ENCODE data around the gene SPRED2.

SPRED2 gene, protein sequence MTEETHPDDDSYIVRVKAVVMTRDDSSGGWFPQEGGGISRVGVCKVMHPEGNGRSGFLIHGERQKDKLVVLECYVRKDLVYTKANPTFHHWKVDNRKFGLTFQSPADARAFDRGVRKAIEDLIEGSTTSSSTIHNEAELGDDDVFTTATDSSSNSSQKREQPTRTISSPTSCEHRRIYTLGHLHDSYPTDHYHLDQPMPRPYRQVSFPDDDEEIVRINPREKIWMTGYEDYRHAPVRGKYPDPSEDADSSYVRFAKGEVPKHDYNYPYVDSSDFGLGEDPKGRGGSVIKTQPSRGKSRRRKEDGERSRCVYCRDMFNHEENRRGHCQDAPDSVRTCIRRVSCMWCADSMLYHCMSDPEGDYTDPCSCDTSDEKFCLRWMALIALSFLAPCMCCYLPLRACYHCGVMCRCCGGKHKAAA

DNA sequence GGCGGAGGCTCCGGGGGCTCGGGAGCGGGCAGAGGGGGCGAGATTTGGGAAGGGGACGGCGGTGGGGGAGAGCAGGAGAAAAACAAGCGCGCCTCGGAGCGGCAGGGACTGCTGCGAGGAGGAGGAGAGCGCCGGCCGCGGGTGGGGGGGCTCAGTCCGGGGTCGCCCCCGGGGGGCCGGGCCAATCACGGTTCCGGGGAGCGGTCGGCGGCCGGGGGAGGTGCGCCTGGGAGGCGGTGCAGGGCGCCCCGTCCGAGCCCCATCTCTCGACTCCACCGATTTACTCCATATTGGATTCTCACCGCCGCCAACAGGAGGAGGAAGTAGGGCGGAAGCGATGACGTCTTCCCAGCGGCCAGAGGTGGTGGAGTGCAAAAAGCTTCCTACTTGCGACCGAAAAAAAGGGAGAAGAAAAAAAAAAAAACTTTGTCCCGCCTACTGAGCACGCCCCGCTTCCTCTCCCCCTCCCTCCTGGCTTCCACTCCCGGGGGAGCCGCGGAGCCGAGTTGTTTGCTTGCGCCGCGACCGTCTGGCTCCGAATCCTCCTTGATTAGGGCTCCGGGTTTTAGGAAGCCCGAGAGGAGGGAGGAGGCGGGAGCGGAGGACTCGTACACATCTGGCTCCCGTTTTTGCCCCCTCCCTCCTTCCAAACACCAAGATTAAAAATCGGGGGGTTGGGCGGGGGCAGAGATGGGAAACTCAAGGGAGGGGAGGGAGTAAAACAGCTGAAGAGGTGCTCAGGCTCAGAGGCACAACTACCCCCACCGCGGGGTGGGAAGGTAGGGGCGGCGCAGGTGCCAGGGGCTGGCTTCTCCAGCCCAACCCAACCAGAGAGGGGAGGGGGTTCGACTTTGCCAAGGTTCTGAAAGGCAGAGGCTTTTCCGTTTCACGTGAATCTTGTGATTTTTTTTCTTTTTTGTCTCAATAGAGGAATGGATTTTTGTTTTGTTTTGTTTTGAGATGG, at the start of gene SPRED2:
Gene SPRED2, minus strand, starts transcription at position 373 of the 964 bp plus-strand sequence. CDS start 612 bp downstream, outside the sequence.
- DNase-seq: peak; percentile 33

DNA sequence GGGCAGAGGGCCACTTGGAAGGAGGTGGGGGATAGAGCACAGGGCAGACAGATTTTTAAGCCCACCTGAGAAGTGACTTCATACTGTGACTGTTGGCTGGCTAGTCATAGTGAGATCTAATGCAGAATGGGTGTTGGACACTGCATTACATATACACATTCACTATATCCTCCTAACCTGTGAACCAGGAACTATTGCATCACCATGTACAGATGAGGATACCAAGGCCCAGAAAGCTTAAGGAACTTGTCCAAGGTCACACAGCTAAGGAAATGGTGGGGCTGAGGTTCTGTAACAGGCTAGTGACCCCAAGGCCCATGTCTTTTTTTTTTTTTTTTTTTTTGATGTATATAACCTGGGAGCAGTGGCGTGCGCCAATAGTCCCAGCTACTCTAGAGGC, 49.6 kb upstream of the SPRED2 start:
- no peak for DNase-seq

DNA sequence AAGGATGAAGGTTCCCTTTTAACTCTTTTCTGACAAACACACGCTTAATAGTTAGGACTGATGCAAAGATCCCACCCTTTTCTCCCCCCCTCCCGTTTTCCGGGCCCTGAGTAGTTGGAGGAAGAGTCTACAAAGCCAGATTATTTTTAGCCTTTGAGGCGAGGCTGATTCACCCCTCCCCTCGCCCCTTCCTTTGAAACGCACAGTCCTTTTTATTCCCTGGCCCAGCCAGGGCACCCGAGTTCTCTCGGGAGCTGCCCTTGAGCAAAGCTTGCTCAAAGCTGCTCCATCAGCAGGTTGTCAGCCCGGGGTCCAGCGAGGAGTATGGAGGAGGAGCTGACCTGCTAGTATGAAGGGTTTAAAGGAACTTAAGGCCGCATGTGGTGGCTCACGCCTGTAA, 47.1 kb upstream of the SPRED2 start:
- DNase-seq: no peak

DNA sequence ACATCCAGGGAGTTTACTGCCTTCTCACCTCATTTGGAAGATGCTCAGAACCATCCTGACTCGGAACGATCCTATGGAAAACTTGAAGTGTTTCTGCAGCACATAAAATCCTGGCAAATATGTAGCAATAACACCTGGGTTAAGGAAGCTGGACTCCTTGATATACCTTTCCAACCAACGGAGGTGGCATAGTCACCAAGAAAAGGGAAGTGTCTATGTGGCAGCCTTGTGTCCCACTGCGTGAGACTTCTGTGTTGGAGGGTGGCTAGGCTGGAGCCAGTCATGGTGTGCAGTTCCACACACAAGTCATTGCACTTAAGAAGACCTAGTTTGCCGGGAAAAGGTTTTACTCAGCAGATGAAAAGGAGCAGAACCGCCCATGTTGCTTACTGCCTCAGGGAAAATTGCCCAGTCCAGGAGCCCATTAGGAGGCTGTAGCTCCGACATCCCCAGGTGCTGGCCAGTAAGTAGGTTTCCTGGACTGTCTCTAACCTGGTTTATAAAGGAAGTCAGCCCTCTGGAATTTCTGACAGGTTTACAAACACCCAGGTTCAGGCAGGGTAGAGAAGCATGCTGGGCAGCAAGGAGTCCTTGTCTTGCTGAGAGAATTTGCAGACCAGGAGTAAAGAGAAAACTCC, 46.2 kb upstream of the SPRED2 start:
- no peak for DNase-seq

DNA sequence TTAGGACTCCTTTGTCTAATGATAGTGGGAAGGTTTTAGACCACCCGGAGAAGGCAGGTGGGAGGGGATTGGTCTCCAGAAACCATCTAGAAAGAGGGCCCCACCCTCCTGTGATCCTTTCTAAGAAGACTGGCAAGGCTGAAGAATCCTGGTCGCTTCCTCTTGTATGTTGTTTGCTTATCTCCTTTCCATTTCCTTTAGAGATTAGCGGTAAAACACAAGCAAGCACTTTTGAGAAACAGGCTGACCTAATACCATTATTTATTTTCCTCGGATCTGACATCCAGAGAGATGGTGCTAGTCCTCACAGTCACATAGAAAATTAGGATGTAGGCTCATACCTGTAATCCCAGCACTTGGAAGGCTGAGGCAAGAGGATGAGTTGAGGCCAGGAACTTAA, 45.2 kb upstream of the SPRED2 start:
- no peak for DNase-seq

DNA sequence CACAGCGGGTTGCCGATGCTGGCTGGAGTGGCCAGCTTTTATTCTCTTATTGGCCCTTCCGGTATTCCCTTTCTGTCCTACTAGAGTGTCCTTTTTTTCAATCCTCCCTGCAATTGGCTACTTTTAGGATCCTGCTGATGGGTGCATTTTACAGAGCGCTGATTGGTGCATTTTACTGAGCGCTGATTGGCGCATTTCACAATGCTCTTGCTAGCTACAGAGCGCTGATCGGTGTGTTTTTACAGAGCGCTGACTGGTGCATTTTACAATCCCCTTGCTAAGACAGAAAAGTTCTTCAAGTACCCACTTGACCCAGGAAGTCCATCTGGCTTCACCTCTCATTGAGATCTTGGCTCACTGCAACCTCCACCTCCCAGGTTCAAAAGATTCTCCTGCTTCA, 44.4 kb upstream of the SPRED2 start:
- DNase-seq: no peak

DNA sequence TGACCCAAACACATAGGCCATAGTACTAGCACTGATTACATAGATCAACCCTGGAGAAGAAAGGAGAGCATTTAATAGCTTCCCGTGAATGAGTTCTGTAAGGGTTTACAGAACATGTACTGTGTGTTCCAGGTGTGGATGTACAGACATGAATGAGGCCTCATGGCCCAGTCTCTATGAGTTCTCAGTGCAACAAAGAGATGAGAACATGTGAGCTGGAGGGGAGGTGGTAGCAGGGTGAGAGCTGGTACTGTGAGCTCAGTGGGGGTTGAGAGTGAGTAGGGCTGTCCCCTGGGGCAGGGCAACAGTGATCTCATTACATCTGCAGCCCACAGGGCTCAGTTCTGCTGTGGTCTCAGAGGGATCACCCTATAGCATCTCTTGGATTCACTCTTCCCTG, 42.6 kb upstream of the SPRED2 start:
- DNase-seq: no peak

DNA sequence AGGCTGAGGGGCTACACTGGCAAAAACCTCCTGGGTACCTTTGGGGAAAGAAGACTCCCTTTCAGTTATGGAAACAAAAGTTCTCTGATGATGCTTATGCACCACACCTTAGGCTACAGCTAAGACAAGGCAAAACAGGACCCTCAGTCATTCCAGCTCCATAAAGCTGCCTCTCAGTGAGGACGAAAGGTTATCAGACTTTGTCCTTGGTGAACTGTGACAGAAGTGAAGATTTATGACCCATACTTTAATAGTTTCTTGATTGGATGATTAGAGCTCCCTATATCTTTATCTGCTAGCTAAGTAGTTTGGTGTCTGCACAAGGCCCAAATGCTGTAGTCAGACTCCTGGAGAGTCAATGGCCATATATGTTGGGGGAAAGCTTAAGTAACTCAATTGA, 40.6 kb upstream of the SPRED2 start:
- no peak for DNase-seq

DNA sequence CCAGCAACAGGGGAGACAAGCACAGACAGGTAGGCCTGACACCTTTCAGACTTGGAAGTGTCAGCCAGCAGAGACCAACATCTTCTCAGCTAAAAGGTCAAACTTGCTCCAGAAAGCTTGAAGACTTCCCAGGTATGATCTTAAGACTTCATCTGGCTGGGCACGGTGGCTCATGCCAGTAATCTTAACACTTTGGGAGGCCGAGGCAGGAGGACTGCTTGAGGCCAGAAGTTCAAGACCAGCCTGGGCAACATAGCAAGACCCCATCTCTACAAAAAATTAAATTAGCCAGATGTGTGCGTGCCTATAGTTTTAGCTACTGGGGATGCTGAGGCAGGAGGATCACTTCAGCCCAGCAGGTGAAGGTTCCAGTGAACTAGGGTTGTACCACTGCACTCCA, 39.0 kb upstream of the SPRED2 start:
- DNase-seq: no peak

DNA sequence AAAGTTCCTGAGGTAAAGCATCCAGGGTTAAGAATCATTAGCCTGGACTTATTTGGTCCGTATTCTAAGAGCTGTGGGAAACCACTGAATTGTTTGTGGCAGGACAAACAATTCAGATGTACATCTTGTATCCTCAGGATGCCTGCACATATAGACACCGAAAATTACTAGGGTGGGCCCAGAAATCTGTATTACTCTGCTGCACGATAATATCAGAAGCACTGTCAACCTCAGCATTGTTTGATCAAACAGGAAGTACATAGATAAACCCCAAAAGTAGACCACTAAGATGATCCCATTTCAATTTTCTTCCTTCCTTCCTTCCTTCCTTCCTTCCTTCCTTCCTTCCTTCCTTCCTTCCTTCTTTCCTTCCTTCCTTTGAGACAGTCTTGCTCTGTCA, 34.2 kb upstream of the SPRED2 start:
- DNase-seq: no peak

DNA sequence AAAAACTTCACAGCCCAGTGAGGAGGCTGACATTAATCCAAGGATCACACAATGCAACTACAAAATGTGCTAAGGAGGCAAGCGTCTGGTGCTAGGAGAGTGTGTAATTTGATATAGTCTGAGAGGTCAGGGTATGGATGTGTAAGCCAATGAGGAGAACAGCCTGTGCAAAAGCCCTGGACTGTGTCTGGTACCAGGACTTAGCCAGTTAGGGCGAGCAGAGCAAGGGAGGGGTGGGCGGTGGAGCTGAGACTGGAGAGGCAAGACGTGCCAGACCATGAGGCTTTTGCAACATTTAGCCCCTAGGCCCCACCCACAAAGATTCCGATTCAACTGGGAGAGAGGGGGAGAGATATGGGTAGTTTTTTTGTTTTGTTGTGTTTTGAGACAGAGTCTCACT, 33.5 kb upstream of the SPRED2 start:
- no peak for DNase-seq

DNA sequence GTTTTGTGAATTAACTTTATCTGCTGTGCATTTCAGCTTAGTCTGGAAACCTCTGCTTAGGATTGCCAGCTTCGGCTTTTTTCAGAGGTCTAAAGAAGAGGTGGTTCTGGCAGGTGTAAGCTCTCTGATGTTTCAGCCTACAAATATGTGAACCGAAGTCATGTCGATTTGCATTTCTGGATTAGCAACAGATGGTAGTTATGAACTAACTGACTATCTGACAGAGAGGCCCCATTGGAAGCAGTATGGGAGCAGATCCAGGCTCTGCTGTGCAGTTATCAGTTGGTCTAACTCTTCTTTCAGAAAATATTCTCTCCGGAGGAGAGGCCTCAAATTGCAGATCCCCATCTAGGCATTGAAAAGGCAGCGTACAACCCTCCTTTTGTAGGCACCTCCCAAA, 32.7 kb upstream of the SPRED2 start:
- DNase-seq: no peak

DNA sequence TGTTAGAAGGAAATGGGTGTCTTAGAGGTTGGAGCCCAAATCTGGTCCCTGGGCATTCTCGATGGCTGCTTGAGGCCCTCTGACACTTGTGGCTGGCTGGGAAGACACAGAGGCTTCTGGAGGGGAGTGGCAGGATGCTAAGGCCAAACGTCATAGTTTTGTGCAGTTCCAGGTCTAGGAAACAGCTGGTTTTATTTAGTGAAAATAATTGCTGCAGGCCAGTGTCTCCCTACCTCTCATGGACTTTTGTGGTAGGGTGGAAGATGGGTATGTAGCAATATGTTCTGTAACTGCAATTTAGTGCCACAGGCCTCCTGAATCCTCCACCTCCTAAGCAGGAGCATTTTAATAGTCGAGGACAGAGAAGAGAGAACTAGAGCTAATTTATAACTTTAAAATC, 32.2 kb upstream of the SPRED2 start:
- DNase-seq: no peak

DNA sequence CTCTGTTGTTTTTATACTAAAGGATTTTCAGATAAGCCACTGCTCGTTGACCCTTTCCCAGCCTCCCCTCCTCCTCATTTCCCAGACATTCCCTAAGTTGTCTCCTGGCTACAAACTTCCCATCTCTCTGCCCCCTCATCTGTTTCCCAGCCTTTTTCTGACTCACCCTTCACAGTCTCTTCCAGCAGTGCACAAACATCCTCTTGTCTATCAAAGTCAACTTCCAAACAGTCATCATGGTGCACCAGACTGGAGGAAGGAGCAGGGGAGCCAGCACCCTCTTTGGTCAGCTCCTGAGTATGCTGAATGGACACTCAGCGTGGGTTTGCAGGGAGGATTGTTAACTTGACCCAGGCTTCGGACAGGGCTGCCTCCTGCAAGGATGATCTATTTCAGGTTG, 26.6 kb upstream of the SPRED2 start:
- DNase-seq: no peak

DNA sequence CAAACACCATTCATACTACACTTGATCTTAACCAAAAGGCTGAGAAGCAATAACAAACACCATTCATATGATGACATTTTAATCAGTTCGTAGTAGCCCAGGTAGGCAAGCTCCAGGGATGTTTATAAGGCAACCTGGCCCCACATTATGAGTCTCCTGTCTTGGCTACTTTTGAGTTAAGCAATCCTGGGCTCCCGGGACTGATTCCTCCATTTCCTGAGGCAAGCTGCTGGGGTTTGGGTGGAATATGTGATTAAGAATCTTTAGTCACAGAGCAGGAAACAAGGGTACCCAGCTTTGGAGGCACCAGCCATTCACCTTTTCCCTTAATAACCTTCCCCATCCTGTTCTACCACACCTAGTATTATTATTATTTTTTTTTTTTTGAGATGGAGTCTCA, 24.5 kb upstream of the SPRED2 start:
- no peak for DNase-seq

DNA sequence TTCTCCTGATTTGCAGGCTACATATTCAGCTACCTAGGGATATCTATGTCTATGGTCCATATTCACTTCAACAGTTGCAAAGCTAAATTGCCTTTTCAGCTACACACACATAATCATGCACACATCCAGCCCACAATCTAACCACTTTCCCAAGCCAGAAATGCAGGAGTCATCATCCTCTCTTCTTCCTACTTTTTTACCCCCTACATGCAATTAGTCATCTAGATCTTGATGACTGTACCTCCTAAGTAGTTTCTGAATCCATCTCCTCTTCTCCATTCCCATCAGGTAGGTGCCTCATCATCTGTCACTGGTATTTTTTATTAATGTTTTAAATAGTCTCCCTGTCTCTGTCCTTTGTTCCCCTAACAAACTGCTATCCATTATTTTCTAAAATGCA, 23.7 kb upstream of the SPRED2 start:
- no peak for DNase-seq

DNA sequence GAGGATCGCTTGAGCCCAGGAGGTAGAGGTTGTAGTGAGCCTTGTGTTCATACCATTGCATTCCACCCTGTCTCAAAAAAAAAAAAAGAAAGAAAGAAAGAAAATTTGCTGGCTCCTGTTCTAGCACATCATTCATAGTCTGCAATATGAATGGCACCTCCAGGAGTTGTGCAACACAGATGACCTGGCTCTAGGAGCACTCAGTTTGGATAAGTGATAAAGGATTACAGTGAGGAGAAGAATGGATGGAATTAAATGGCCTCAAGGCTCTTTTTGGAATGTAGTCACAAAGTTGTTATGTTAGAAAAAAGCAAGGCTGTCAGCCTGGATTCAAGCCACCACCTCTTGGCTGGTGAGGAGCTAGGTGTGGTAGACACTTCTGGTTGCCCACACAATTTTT, 21.5 kb upstream of the SPRED2 start:
- no peak for DNase-seq

DNA sequence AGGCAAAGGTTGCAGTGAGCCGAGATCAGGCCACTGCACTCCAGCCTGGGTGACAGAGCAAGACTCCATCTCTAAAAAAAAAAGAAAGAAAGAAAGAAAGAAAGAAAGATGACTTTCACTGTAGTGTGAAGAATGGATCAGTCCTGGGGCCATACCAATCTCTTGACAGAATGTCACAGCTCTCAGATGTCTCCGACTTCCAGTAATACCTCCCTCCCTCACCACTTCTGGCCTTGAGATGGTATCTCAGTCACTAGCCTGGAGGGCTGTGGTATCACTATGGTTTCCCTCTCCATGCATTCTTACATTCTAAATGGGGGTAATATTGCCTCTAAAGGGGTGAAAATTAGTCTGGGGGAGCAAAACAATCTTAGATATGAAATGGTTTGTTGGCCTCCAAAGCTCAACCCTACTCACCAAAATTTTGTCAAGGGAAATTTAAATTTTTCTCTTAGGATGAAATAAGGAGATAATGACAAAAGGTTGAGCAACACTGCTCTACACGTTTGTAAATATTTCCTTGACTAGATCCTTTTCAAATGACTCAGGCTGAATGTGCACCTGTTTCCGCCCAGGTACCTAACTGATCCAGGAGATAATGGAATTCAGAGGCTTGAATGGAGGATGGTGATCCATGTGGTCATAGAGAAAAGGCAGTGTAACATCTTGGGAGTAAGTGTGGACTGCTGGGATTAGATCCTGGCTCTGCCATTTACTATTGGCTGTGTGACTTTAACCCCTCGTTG, 19.9 kb upstream of the SPRED2 start:
- DNase-seq: no peak

DNA sequence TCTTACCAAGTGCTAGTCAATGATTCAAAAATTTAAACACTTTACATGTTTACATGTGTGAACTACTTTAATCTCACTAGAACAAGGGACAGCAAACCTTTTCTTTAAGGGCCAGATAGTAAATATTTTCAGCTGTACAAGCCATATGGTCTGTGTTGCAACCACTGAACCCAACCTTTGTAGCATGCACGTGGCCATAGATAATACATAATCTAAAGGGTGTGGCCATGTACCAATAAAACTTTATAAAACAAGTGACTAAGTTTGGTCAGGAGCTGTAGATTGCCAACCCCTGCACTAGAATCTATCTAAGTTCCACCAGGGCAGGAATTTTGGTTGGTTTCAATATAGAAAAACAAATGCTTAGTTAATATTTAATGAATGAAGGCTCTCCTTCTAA, 18.4 kb upstream of the SPRED2 start:
- no peak for DNase-seq

DNA sequence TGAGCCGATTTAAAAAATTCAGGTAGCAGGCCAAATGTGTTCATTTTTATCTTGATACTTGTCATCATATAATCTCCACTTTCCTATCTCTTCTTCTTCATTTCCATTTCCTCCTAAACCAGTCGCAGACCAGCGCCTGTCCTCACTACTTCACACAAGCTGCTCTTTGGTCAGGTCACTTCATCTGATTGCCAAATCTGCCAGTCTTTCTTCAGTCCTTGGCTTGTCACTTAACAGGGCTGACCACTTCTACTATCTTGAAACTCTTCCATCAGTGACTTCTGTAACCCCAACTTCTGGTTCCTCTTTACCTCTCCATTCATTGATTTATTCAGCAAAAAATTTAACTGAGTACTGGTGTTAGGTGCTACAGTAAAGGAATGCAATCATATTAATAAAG, 18.0 kb upstream of the SPRED2 start:
- no peak for DNase-seq

DNA sequence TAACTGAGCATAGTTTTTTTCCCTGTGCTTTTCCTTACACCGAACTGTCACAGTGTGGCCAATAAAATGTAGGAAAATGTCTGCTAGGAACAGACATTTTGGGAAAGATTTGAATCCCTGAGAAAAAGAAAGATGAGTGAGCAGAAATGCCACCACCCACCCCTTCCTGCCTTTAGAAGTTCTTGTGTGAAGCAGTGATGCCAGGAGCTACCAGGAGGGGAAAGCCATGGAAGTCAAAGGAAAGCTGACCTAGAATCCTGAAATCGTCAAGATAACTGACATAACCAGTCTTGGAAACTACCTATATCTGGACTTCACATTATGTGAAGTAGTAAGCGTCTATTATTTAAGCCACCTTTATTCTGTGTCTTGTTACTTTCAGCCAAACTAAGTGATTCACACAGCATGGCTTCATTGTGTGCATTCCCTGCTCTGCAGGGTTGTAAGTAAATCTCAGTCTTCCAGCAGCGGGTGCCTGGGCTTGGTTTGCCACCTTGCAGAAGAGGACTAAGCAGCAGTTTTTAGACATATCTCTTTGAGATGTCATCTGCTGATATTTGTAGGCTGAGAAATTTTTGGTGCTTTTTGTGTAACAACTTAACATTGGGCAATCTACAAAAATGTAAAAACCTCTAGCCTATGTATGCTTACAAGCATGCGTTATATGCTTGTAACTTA, 11.2 kb upstream of the SPRED2 start:
- no peak for DNase-seq

DNA sequence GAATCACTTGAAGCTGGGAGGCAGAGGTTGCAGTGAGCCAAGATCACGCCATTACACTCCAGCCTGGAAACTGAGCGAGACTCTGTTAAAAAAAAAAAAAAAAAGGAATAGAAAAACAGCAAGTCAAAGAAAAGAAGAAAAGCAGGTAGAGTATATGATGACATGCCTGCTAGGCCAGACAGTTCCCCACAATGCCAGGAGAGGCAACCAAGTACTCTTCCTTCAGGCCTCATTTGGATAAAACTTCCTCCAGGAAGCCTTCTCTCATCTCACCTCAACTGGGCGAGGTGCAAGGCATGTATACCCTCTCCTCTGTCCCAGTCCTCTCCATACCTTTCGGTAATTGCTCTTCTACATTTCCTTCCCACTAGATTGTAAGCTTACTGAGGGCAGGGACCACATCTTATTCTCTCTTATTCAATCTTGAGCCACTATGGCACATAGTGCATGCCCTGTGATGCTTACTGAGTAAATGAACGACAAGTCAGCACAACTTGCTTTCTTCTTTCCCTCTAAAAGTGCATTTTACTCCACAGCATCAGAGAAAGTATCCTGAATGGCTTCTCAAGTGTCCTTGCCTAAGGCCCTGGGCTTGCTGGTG, 10.1 kb upstream of the SPRED2 start:
- no peak for DNase-seq

All from NCI-H748 treated with DMSO at 0.1 percent for 48 hours (cell line).